Nephron (organoid): ENCODE measurements around the gene PPIH.
"Not testable (repeated sequence)": the region's sequence is repeated elsewhere in the genome, so short reads cannot be mapped to it uniquely, and the experiment has no call there.

Source experiments
- H3K27ac Mint-ChIP-seq, 3 experiments: 2 replicates each; pipeline ENCODE4 v1.8.0; 2020; ENCODE audit warnings: mixed read lengths in 3 of 3, mild to moderate bottlenecking in 2 of 3, moderate library complexity in 1 of 3
- H3K27me3 Mint-ChIP-seq: 2 replicates; pipeline ENCODE4 v1.8.0; 2021; ENCODE audit warnings: low read depth, mild to moderate bottlenecking, moderate library complexity, mixed read lengths
- H3K36me3 Mint-ChIP-seq: 2 replicates; pipeline ENCODE4 v1.8.0; 2020; ENCODE audit warnings: low read depth, mixed read lengths
- H3K4me1 Mint-ChIP-seq: 2 replicates; pipeline ENCODE4 v1.8.0; 2020; ENCODE audit warnings: mixed read lengths
- H3K4me3 Mint-ChIP-seq, 3 experiments: 2 replicates each; pipeline ENCODE4 v1.8.0; 2020; ENCODE audit warnings: mild to moderate bottlenecking in 3 of 3, mixed read lengths in 3 of 3, moderate library complexity in 2 of 3
- H3K9me3 Mint-ChIP-seq: 2 replicates; pipeline ENCODE4 v1.8.0; 2020; ENCODE audit warnings: mixed read lengths
- CTCF ChIP-seq, 3 experiments: fragments of 200-600 bp; sonication (generic); IDR thresholded peaks; one replicate each; pipeline ENCODE4 v1.5.0; 2021; ENCODE audit warnings: antibody characterized with exemption in 3 of 3; ENCODE audit not compliant: unreplicated experiment in 3 of 3

Gene PPIH

GRCh38 chr1:42698081-42698813 lies 40.0 kb downstream of the PPIH start:
- no peaks in the 10 kb centered on the region for H3K9me3 Mint-ChIP-seq
- peaks cover 2% of the 10 kb centered on the region for H3K4me1 Mint-ChIP-seq

GRCh38 chr1:42700006-42700405 lies 41.8 kb downstream of the PPIH start:
- no peak overlapping the region for H3K27ac Mint-ChIP-seq

More at GRCh38 chr1:42698081-42698813, 40.0 kb downstream of the PPIH start:
- no peak for TF ChIP-seq CTCF (IDR thresholded peaks at IDR 0.05; ENCODE audit: unreplicated experiment in 3 of 3)
- no peak overlapping the region for H3K4me3 Mint-ChIP-seq
- no peak overlapping the region for H3K27ac Mint-ChIP-seq
- no peaks in the 10 kb centered on the region for H3K27me3 Mint-ChIP-seq
- H3K36me3 Mint-ChIP-seq: peaks cover 90% of the 10 kb centered on the region

GRCh38 chr1:42703888-42704464 lies 45.8 kb downstream of the PPIH start:
- Mint-ChIP-seq H3K9me3 (peaks cover 13% of the 10 kb centered on the region), H3K4me3 (no peak overlapping the region), H3K4me1 (no peaks in the 10 kb centered on the region), H3K27me3 (no peaks in the 10 kb centered on the region), H3K27ac (peak overlapping the region in 1 of 3 experiments; percentile 67), H3K36me3 (peaks cover 93% of the 10 kb centered on the region)
- TF ChIP-seq CTCF (IDR thresholded peaks at IDR 0.05; ENCODE audit: unreplicated experiment in 3 of 3): no peak

More at GRCh38 chr1:42700006-42700405, 41.8 kb downstream of the PPIH start:
- Mint-ChIP-seq H3K27me3 (no peaks in the 10 kb centered on the region), H3K4me1 (no peaks in the 10 kb centered on the region), H3K36me3 (peaks cover 95% of the 10 kb centered on the region), H3K4me3 (no peak overlapping the region), H3K9me3 (peaks cover under 1% of the 10 kb centered on the region)
- TF ChIP-seq CTCF (IDR thresholded peaks at IDR 0.05; ENCODE audit: unreplicated experiment in 3 of 3): no peak

- not testable (repeated sequence) for H3K27me3 Mint-ChIP-seq, H3K27ac Mint-ChIP-seq, H3K4me1 Mint-ChIP-seq, H3K4me3 Mint-ChIP-seq
- Mint-ChIP-seq H3K9me3 (peaks cover 42% of the 10 kb centered on the region), H3K36me3 (peaks cover 92% of the 10 kb centered on the region)
These were observed 54.6 kb downstream of the PPIH start for GRCh38 chr1:42712808-42713207.

GRCh38 chr1:42713293-42713692 lies 55.1 kb downstream of the PPIH start:
- no peaks in the 10 kb centered on the region for H3K4me1 Mint-ChIP-seq
- no peaks in the 10 kb centered on the region for H3K27me3 Mint-ChIP-seq
- peaks cover 37% of the 10 kb centered on the region for H3K9me3 Mint-ChIP-seq
- no peak overlapping the region for H3K27ac Mint-ChIP-seq
- H3K4me3 Mint-ChIP-seq: no peak overlapping the region
- no peak for TF ChIP-seq CTCF (IDR thresholded peaks at IDR 0.05; ENCODE audit: unreplicated experiment in 3 of 3)
- peaks cover 91% of the 10 kb centered on the region for H3K36me3 Mint-ChIP-seq

- H3K4me1 Mint-ChIP-seq, H3K27me3 Mint-ChIP-seq, H3K4me3 Mint-ChIP-seq, H3K27ac Mint-ChIP-seq: not testable (repeated sequence)
- Mint-ChIP-seq H3K36me3 (peaks cover 89% of the 10 kb centered on the region), H3K9me3 (peaks cover 33% of the 10 kb centered on the region)
These were observed 56.2 kb downstream of the PPIH start for GRCh38 chr1:42714441-42714840.

- Mint-ChIP-seq H3K9me3 (peaks cover 6% of the 10 kb centered on the region), H3K4me3 (no peak overlapping the region), H3K27ac (peak overlapping the region; percentile 79 to 92 (median 90)), H3K4me1 (no peaks in the 10 kb centered on the region), H3K27me3 (peaks cover 4% of the 10 kb centered on the region), H3K36me3 (peaks cover 34% of the 10 kb centered on the region)
- no peak for TF ChIP-seq CTCF (IDR thresholded peaks at IDR 0.05; ENCODE audit: unreplicated experiment in 3 of 3)
These were observed 62.6 kb downstream of the PPIH start for GRCh38 chr1:42720868-42721267.
